Measurements from ENCODE around the gene TAF5L.

The TAF5L gene

DNA sequence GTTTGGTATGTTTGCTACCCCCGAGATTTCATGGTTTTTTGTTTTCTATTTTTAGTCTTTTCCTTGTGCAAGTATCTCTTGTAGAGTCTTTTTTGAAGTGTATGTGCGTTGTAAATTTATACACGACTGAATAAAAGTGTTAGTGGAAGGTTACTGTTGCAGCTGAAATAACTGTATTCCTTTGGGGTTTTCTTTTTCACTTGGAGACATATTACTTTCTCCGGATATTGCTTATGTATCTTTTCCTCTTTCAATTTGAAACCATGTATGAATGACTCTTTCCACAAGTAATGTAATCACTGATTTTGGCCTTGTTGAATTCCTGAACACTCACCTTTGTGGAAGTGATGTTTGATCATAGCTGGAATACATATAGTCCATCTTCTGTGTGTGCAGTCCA is 1.1 kb upstream of the TAF5L start:
- peaks cover 2 to 3% of the 10 kb centered on the region in 2 experiments for H3K4me1 ChIP-seq (ENCODE audit: control insufficient read depth in 1 of 2, insufficient read depth in 2 of 2, low read length in 2 of 2)
- H4K91ac ChIP-seq (ENCODE audit: low read depth, low read length), result no peak overlapping the region
- no peak overlapping the region for H3K4me2 ChIP-seq (ENCODE audit: low read length)
- no peak overlapping the region for H3K9ac ChIP-seq (ENCODE audit: low read length)
- no peak for DNase-seq
- peaks cover 13% of the 10 kb centered on the region for H3K79me2 ChIP-seq (ENCODE audit: control insufficient read depth, insufficient read depth, low read length, poor library complexity)
- H3K18ac ChIP-seq (ENCODE audit: low read length), result no peak overlapping the region
- no peak overlapping the region for H3K27ac ChIP-seq (ENCODE audit: low read depth, low read length)
- H3K27me3 ChIP-seq (ENCODE audit: insufficient read depth, low read length), result no peaks in the 10 kb centered on the region
- no peak overlapping the region for H4K8ac ChIP-seq (ENCODE audit: low read depth, low read length)
- H2BK12ac ChIP-seq (ENCODE audit: low read length), result no peak overlapping the region
- H2BK120ac ChIP-seq (ENCODE audit: insufficient read depth, low read length, poor library complexity), result no peak overlapping the region
- H4K12ac ChIP-seq (ENCODE audit: low read depth, low read length), result no peak overlapping the region
- H3K79me1 ChIP-seq (ENCODE audit: low read length), result peaks cover 4% of the 10 kb centered on the region
- H3K36me3 ChIP-seq (ENCODE audit: control insufficient read depth in 1 of 2, insufficient read depth in 2 of 2, low read length in 2 of 2), result peaks cover 0 to 2% of the 10 kb centered on the region in 2 experiments
- no peak overlapping the region for H3K23ac ChIP-seq (ENCODE audit: low read length)
- no peak overlapping the region for H2AK5ac ChIP-seq (ENCODE audit: low read length)
- no peak overlapping the region for H2BK5ac ChIP-seq (ENCODE audit: low read depth, low read length, poor library complexity)
- no peak overlapping the region for H3K14ac ChIP-seq (ENCODE audit: low read length)
- no peaks in the 10 kb centered on the region for H3K9me3 ChIP-seq (ENCODE audit: insufficient read depth, low read depth, low read length)
- no peak overlapping the region for H3K4ac ChIP-seq (ENCODE audit: low read depth, low read length)
- no CpG with 5 or more reads among the region's 4 CpGs for WGBS (ENCODE audit: extremely low coverage, insufficient coverage, insufficient read length)
- no peak overlapping the region for H2AFZ ChIP-seq (ENCODE audit: insufficient read depth, low read length, poor library complexity)
- no peak overlapping the region for H3K4me3 ChIP-seq (ENCODE audit: low read depth, low read length)

DNA sequence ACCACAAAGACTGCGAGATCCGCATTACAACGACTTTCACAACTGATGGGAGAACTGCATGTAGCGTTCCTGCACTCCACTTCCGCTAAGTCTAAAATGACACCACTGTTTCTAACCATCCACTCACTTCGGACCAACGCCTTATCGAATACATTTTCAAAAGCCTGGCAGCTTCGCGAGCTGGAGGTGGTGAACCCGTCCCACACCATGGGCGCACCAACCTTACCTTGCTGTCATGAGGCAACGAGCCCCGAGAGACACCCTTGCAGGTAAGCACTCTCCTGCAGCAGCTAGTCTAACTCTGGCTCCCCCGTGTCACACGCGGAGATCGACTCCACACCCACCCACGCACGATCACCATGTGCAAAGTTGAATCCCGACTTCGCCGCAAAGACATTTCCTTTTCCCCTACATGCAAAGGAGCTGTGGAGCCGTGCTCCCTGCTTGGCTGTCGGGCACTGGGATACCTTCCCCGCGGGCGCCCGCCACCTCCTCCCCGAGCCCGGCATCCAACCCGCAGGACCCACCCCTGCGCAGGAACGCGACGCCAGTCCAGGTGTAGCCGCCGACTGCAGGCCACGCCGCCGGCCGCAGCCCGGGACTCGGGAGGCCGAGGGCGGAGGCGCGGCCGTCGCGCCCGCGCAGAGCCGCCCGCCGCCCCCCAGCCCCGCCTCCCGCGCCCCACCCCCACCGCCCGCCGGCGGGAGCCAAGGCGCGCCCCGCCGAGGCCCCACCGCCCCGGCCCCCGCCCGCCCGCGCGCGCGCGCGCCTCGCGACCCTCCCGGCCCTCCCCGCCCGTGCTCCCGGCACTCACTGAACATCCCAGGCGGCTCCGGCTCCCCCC is 629 bp downstream of the TAF5L start:
- peak overlapping the region; percentile 47 for H3K14ac ChIP-seq (ENCODE audit: low read length)
- peak overlapping the region; percentile 1 for H3K18ac ChIP-seq (ENCODE audit: low read length)
- H3K27me3 ChIP-seq (ENCODE audit: insufficient read depth, low read length), result no peaks in the 10 kb centered on the region
- peak overlapping the region; percentile 82 for H4K8ac ChIP-seq (ENCODE audit: low read depth, low read length)
- H2AK5ac ChIP-seq (ENCODE audit: low read length), result no peak overlapping the region
- H3K9me3 ChIP-seq (ENCODE audit: insufficient read depth, low read depth, low read length), result no peaks in the 10 kb centered on the region
- H2AFZ ChIP-seq (ENCODE audit: insufficient read depth, low read length, poor library complexity), result peak overlapping the region; percentile 1
- no peak overlapping the region for H2BK12ac ChIP-seq (ENCODE audit: low read length)
- H3K4me3 ChIP-seq (ENCODE audit: low read depth, low read length), result peak overlapping the region; percentile 89
- H3K23ac ChIP-seq (ENCODE audit: low read length), result no peak overlapping the region
- H3K4me2 ChIP-seq (ENCODE audit: low read length), result peak overlapping the region; percentile 93
- WGBS (ENCODE audit: extremely low coverage, insufficient coverage, insufficient read length), result no CpG with 5 or more reads among the region's 86 CpGs
- H2BK120ac ChIP-seq (ENCODE audit: insufficient read depth, low read length, poor library complexity), result no peak overlapping the region
- no peak overlapping the region for H2BK5ac ChIP-seq (ENCODE audit: low read depth, low read length, poor library complexity)
- H3K79me2 ChIP-seq (ENCODE audit: control insufficient read depth, insufficient read depth, low read length, poor library complexity), result peaks cover 13% of the 10 kb centered on the region
- DNase-seq, result peak; percentile 86 to 91
- H3K9ac ChIP-seq (ENCODE audit: low read length), result peak overlapping the region; percentile 80
- H3K36me3 ChIP-seq (ENCODE audit: control insufficient read depth in 1 of 2, insufficient read depth in 2 of 2, low read length in 2 of 2), result peaks cover 0 to 2% of the 10 kb centered on the region in 2 experiments
- H3K27ac ChIP-seq (ENCODE audit: low read depth, low read length), result peak overlapping the region; percentile 74
- peak overlapping the region; percentile 8 for H3K4ac ChIP-seq (ENCODE audit: low read depth, low read length)
- H3K79me1 ChIP-seq (ENCODE audit: low read length), result peaks cover 4% of the 10 kb centered on the region
- no peak overlapping the region for H4K12ac ChIP-seq (ENCODE audit: low read depth, low read length)
- peaks cover 2 to 3% of the 10 kb centered on the region in 2 experiments for H3K4me1 ChIP-seq (ENCODE audit: control insufficient read depth in 1 of 2, insufficient read depth in 2 of 2, low read length in 2 of 2)
- H4K91ac ChIP-seq (ENCODE audit: low read depth, low read length), result peak overlapping the region; percentile 67

DNA sequence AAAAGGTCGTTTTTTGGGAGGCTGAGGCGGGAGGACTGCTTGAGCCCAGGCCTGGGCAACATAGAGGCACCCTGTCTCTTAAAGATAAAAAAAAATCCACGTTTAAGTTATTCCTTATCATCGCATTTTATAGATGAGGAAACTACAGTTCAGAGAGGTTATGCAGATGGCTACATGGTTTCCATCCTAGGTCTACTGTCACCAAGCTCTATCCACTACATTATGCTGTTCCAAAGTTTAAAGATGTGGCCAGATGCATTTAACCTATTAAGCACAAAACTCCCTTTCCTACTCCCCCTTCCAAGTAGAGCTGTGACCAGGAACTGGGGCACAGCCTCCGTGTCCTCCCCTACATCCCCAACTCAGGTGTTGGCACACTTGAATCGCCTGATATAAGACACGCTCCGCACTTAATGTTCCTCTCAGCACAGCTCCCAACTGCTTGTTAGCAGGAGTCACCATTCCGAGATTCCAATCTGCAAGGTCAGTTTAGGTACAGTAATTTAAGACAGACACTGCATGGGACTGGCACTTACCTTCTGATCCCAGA is 1.3 kb downstream of the TAF5L start:
- no peak overlapping the region for H2BK12ac ChIP-seq (ENCODE audit: low read length)
- no peak overlapping the region for H2BK120ac ChIP-seq (ENCODE audit: insufficient read depth, low read length, poor library complexity)
- H3K23ac ChIP-seq (ENCODE audit: low read length), result no peak overlapping the region
- H3K4me3 ChIP-seq (ENCODE audit: low read depth, low read length), result peak overlapping the region; percentile 89
- H3K36me3 ChIP-seq (ENCODE audit: control insufficient read depth in 1 of 2, insufficient read depth in 2 of 2, low read length in 2 of 2), result peaks cover 0 to 2% of the 10 kb centered on the region in 2 experiments
- H3K79me1 ChIP-seq (ENCODE audit: low read length), result peaks cover 4% of the 10 kb centered on the region
- H2AFZ ChIP-seq (ENCODE audit: insufficient read depth, low read length, poor library complexity), result no peak overlapping the region
- no CpG with 5 or more reads among the region's 9 CpGs for WGBS (ENCODE audit: extremely low coverage, insufficient coverage, insufficient read length)
- no peaks in the 10 kb centered on the region for H3K27me3 ChIP-seq (ENCODE audit: insufficient read depth, low read length)
- H3K4me2 ChIP-seq (ENCODE audit: low read length), result peak overlapping the region; percentile 93
- peak overlapping the region; percentile 65 for H3K9ac ChIP-seq (ENCODE audit: low read length)
- H3K14ac ChIP-seq (ENCODE audit: low read length), result no peak overlapping the region
- H3K4ac ChIP-seq (ENCODE audit: low read depth, low read length), result peak overlapping the region; percentile 8
- no peak overlapping the region for H4K91ac ChIP-seq (ENCODE audit: low read depth, low read length)
- no peak overlapping the region for H3K18ac ChIP-seq (ENCODE audit: low read length)
- no peak overlapping the region for H3K27ac ChIP-seq (ENCODE audit: low read depth, low read length)
- no peak overlapping the region for H4K8ac ChIP-seq (ENCODE audit: low read depth, low read length)
- DNase-seq, result peak in 1 of 2 donors; percentile 83
- no peaks in the 10 kb centered on the region for H3K9me3 ChIP-seq (ENCODE audit: insufficient read depth, low read depth, low read length)
- peaks cover 2 to 3% of the 10 kb centered on the region in 2 experiments for H3K4me1 ChIP-seq (ENCODE audit: control insufficient read depth in 1 of 2, insufficient read depth in 2 of 2, low read length in 2 of 2)
- no peak overlapping the region for H2AK5ac ChIP-seq (ENCODE audit: low read length)
- H3K79me2 ChIP-seq (ENCODE audit: control insufficient read depth, insufficient read depth, low read length, poor library complexity), result peaks cover 13% of the 10 kb centered on the region
- no peak overlapping the region for H2BK5ac ChIP-seq (ENCODE audit: low read depth, low read length, poor library complexity)
- H4K12ac ChIP-seq (ENCODE audit: low read depth, low read length), result no peak overlapping the region

DNA sequence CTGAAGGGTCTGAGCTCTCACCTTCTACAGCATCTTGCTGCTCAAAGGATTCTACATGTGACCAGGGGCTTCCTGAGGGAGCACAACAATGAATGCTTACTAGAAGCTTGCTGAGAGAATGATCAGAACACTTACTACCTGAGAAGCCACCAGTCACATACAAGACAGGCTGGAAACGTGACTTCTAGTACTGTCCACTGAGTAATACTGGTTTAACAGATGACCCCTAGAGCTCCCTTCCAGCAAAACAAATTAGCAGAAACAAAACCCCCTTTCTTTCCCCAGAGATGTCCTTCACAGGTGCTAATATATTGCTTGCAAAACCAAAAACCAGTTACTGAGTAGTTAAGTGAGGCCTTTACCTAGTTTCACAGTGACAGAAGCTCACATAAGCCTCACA is 2.1 kb downstream of the TAF5L start:
- Histone ChIP-seq H2BK5ac (ENCODE audit: low read depth, low read length, poor library complexity) (no peak overlapping the region), H3K9me3 (ENCODE audit: insufficient read depth, low read depth, low read length) (no peaks in the 10 kb centered on the region), H3K4me3 (ENCODE audit: low read depth, low read length) (no peak overlapping the region), H3K18ac (ENCODE audit: low read length) (no peak overlapping the region), H3K4ac (ENCODE audit: low read depth, low read length) (peak overlapping the region; percentile 49), H4K91ac (ENCODE audit: low read depth, low read length) (no peak overlapping the region), H2BK12ac (ENCODE audit: low read length) (no peak overlapping the region), H3K79me2 (ENCODE audit: control insufficient read depth, insufficient read depth, low read length, poor library complexity) (peaks cover 13% of the 10 kb centered on the region), H2AK5ac (ENCODE audit: low read length) (no peak overlapping the region), H2AFZ (ENCODE audit: insufficient read depth, low read length, poor library complexity) (no peak overlapping the region), H3K79me1 (ENCODE audit: low read length) (peaks cover 4% of the 10 kb centered on the region), H3K4me2 (ENCODE audit: low read length) (no peak overlapping the region), H4K12ac (ENCODE audit: low read depth, low read length) (no peak overlapping the region), H3K27me3 (ENCODE audit: insufficient read depth, low read length) (no peaks in the 10 kb centered on the region), H2BK120ac (ENCODE audit: insufficient read depth, low read length, poor library complexity) (no peak overlapping the region), H3K9ac (ENCODE audit: low read length) (no peak overlapping the region), H3K27ac (ENCODE audit: low read depth, low read length) (no peak overlapping the region), H3K23ac (ENCODE audit: low read length) (no peak overlapping the region), H3K36me3 (ENCODE audit: control insufficient read depth in 1 of 2, insufficient read depth in 2 of 2, low read length in 2 of 2) (peaks cover 0 to 2% of the 10 kb centered on the region in 2 experiments), H3K14ac (ENCODE audit: low read length) (no peak overlapping the region), H4K8ac (ENCODE audit: low read depth, low read length) (no peak overlapping the region), H3K4me1 (ENCODE audit: control insufficient read depth in 1 of 2, insufficient read depth in 2 of 2, low read length in 2 of 2) (peaks cover 2 to 3% of the 10 kb centered on the region in 2 experiments)
- DNase-seq, result peak in 1 of 2 donors; percentile 12
- WGBS (ENCODE audit: extremely low coverage, insufficient coverage, insufficient read length), result no CpG with 5 or more reads among the region's 1 CpG
